ENCODE results near the gene ZSWIM1. TPM values are rescaled to one million over a fixed set of nuclear protein-coding genes. Genes with fewer than 3 reads are reported as not detected.

ZSWIM1 gene
- total RNA-seq, 1 donor from 2014 or later = 2.8 TPM

- DNase-seq (ENCODE audit: low read depth in 2 of 2) = no peak
Observed at GRCh38 chr20:45908084-45908483, 27.1 kb downstream of the ZSWIM1 start.

GRCh38 chr20:45909336-45909808 lies 28.3 kb downstream of the ZSWIM1 start:
- DNase-seq (ENCODE audit: low read depth in 2 of 2) = no peak

- DNase-seq (ENCODE audit: low read depth in 2 of 2) = no peak
Observed at GRCh38 chr20:45909817-45910669, 29.0 kb downstream of the ZSWIM1 start.

GRCh38 chr20:45910670-45911485 lies 29.9 kb downstream of the ZSWIM1 start:
- peak in 1 of 2 donors; percentile 97 for DNase-seq (ENCODE audit: low read depth in 2 of 2)

- peak in 1 of 2 donors; percentile 60 for DNase-seq (ENCODE audit: low read depth in 2 of 2)
Observed at GRCh38 chr20:45911486-45912343, 30.7 kb downstream of the ZSWIM1 start, which contains the start of gene PLTP. PLTP (minus strand) TSS chr20:45912155; CDS start chr20:45911452, 703 bp downstream.

GRCh38 chr20:45912344-45912682 lies 31.3 kb downstream of the ZSWIM1 start:
- no peak for DNase-seq (ENCODE audit: low read depth in 2 of 2)

- DNase-seq (ENCODE audit: low read depth in 2 of 2) = peak in 1 of 2 donors; percentile 80
Observed at GRCh38 chr20:45913116-45913515, 32.1 kb downstream of the ZSWIM1 start.

- no peak for DNase-seq (ENCODE audit: low read depth in 2 of 2)
Observed at GRCh38 chr20:45917790-45918141, 36.7 kb downstream of the ZSWIM1 start.

- no peak for DNase-seq (ENCODE audit: low read depth in 2 of 2)
Observed at GRCh38 chr20:45918182-45918737, 37.2 kb downstream of the ZSWIM1 start.

- no peak for DNase-seq (ENCODE audit: low read depth in 2 of 2)
Observed at GRCh38 chr20:45918779-45919537, 37.9 kb downstream of the ZSWIM1 start.

- DNase-seq (ENCODE audit: low read depth in 2 of 2) = peak; percentile 47 to 90
Observed at GRCh38 chr20:45919542-45920399, 38.7 kb downstream of the ZSWIM1 start.

- peak in 1 of 2 donors; percentile 24 for DNase-seq (ENCODE audit: low read depth in 2 of 2)
Observed at GRCh38 chr20:45920462-45921336, 39.7 kb downstream of the ZSWIM1 start.

GRCh38 chr20:45921337-45922189 lies 40.5 kb downstream of the ZSWIM1 start:
- DNase-seq (ENCODE audit: low read depth in 2 of 2) = no peak

GRCh38 chr20:45924391-45925261 lies 43.6 kb downstream of the ZSWIM1 start:
- DNase-seq (ENCODE audit: low read depth in 2 of 2) = peak; percentile 3 to 66

- DNase-seq (ENCODE audit: low read depth in 2 of 2) = no peak
Observed at GRCh38 chr20:45925821-45926506, 44.9 kb downstream of the ZSWIM1 start.

- DNase-seq (ENCODE audit: low read depth in 2 of 2) = no peak
Observed at GRCh38 chr20:45926731-45927070, 45.7 kb downstream of the ZSWIM1 start.
